ENCODE data around the gene ACTN1.
"Not testable (repeated sequence)": the region's sequence is repeated elsewhere in the genome, so short reads cannot be mapped to it uniquely, and the experiment has no call there.

The ACTN1 gene

GRCh38 chr14:68866991-68867533 lies 112.0 kb downstream of the ACTN1 start:
- Histone ChIP-seq H3K9me3 (ENCODE audit: control insufficient read depth, insufficient read depth, low read length) (no peaks in the 10 kb centered on the region), H3K36me3 (ENCODE audit: insufficient read depth, low read length) (no peaks in the 10 kb centered on the region; the same call in none of the 2 replicates), H3K4me1 (ENCODE audit: insufficient read depth, low read length) (peaks cover 3% of the 10 kb centered on the region; the same call in 1 of the 2 replicates), H3K9ac (ENCODE audit: low read depth, low read length) (no peak overlapping the region)

GRCh38 chr14:68865542-68865941 lies 113.6 kb downstream of the ACTN1 start:
- H3K4me1 ChIP-seq (ENCODE audit: insufficient read depth, low read length): peaks cover 3% of the 10 kb centered on the region; the same call in 1 of the 2 replicates
- no peak overlapping the region for H3K9ac ChIP-seq (ENCODE audit: low read depth, low read length)
- no peaks in the 10 kb centered on the region; the same call in none of the 2 replicates for H3K36me3 ChIP-seq (ENCODE audit: insufficient read depth, low read length)
- H3K9me3 ChIP-seq (ENCODE audit: control insufficient read depth, insufficient read depth, low read length): no peaks in the 10 kb centered on the region

GRCh38 chr14:68864361-68864750 lies 114.7 kb downstream of the ACTN1 start:
- Histone ChIP-seq H3K4me1 (ENCODE audit: insufficient read depth, low read length) (peaks cover 3% of the 10 kb centered on the region; the same call in 1 of the 2 replicates), H3K9ac (ENCODE audit: low read depth, low read length) (no peak overlapping the region), H3K9me3 (ENCODE audit: control insufficient read depth, insufficient read depth, low read length) (no peaks in the 10 kb centered on the region), H3K36me3 (ENCODE audit: insufficient read depth, low read length) (no peaks in the 10 kb centered on the region; the same call in 1 of the 2 replicates)

GRCh38 chr14:68863610-68864360 lies 115.3 kb downstream of the ACTN1 start:
- no peaks in the 10 kb centered on the region; the same call in 1 of the 2 replicates for H3K36me3 ChIP-seq (ENCODE audit: insufficient read depth, low read length)
- no peaks in the 10 kb centered on the region for H3K9me3 ChIP-seq (ENCODE audit: control insufficient read depth, insufficient read depth, low read length)
- H3K4me1 ChIP-seq (ENCODE audit: insufficient read depth, low read length): peaks cover 3% of the 10 kb centered on the region; the same call in 1 of the 2 replicates
- H3K9ac ChIP-seq (ENCODE audit: low read depth, low read length): no peak overlapping the region

- no peaks in the 10 kb centered on the region for H3K9me3 ChIP-seq (ENCODE audit: control insufficient read depth, insufficient read depth, low read length)
- H3K9ac ChIP-seq (ENCODE audit: low read depth, low read length): no peak overlapping the region
- no peaks in the 10 kb centered on the region; the same call in 1 of the 2 replicates for H3K36me3 ChIP-seq (ENCODE audit: insufficient read depth, low read length)
Observed at GRCh38 chr14:68862954-68863594, 116.0 kb downstream of the ACTN1 start.

GRCh38 chr14:68860771-68861170 lies 118.3 kb downstream of the ACTN1 start:
- Histone ChIP-seq H3K4me1 (ENCODE audit: insufficient read depth, low read length) (peaks cover 3% of the 10 kb centered on the region; the same call in 1 of the 2 replicates), H3K9ac (ENCODE audit: low read depth, low read length) (no peak overlapping the region), H3K9me3 (ENCODE audit: control insufficient read depth, insufficient read depth, low read length) (no peaks in the 10 kb centered on the region)

More at GRCh38 chr14:68862954-68863594, 116.0 kb downstream of the ACTN1 start:
- H3K4me1 ChIP-seq (ENCODE audit: insufficient read depth, low read length): peaks cover 3% of the 10 kb centered on the region; the same call in 1 of the 2 replicates

GRCh38 chr14:68857516-68858070 lies 121.5 kb downstream of the ACTN1 start:
- no peak overlapping the region for H3K9ac ChIP-seq (ENCODE audit: low read depth, low read length)
- H3K4me1 ChIP-seq (ENCODE audit: insufficient read depth, low read length): no peaks in the 10 kb centered on the region
- no peaks in the 10 kb centered on the region for H3K9me3 ChIP-seq (ENCODE audit: control insufficient read depth, insufficient read depth, low read length)
- H3K36me3 ChIP-seq (ENCODE audit: insufficient read depth, low read length): no peaks in the 10 kb centered on the region

More at GRCh38 chr14:68860771-68861170, 118.3 kb downstream of the ACTN1 start:
- no peaks in the 10 kb centered on the region; the same call in 1 of the 2 replicates for H3K36me3 ChIP-seq (ENCODE audit: insufficient read depth, low read length)

- H3K4me1 ChIP-seq (ENCODE audit: insufficient read depth, low read length): no peaks in the 10 kb centered on the region
- no peaks in the 10 kb centered on the region for H3K36me3 ChIP-seq (ENCODE audit: insufficient read depth, low read length)
- no peaks in the 10 kb centered on the region for H3K9me3 ChIP-seq (ENCODE audit: control insufficient read depth, insufficient read depth, low read length)
- no peak overlapping the region for H3K9ac ChIP-seq (ENCODE audit: low read depth, low read length)
Observed at GRCh38 chr14:68856572-68856971, 122.5 kb downstream of the ACTN1 start.

GRCh38 chr14:68854421-68854820 lies 124.7 kb downstream of the ACTN1 start:
- H3K9ac ChIP-seq (ENCODE audit: low read depth, low read length): no peak overlapping the region

GRCh38 chr14:68853749-68854148 lies 125.4 kb downstream of the ACTN1 start:
- Histone ChIP-seq H3K9me3 (ENCODE audit: control insufficient read depth, insufficient read depth, low read length) (no peaks in the 10 kb centered on the region), H3K9ac (ENCODE audit: low read depth, low read length) (no peak overlapping the region), H3K4me1 (ENCODE audit: insufficient read depth, low read length) (no peaks in the 10 kb centered on the region), H3K36me3 (ENCODE audit: insufficient read depth, low read length) (no peaks in the 10 kb centered on the region)

More at GRCh38 chr14:68854421-68854820, 124.7 kb downstream of the ACTN1 start:
- Histone ChIP-seq H3K36me3 (ENCODE audit: insufficient read depth, low read length) (no peaks in the 10 kb centered on the region), H3K9me3 (ENCODE audit: control insufficient read depth, insufficient read depth, low read length) (no peaks in the 10 kb centered on the region), H3K4me1 (ENCODE audit: insufficient read depth, low read length) (no peaks in the 10 kb centered on the region)

GRCh38 chr14:68852493-68852892 lies 126.6 kb downstream of the ACTN1 start:
- H3K4me1 ChIP-seq (ENCODE audit: insufficient read depth, low read length); H3K9ac ChIP-seq (ENCODE audit: low read depth, low read length); H3K36me3 ChIP-seq (ENCODE audit: insufficient read depth, low read length); H3K9me3 ChIP-seq (ENCODE audit: control insufficient read depth, insufficient read depth, low read length): not testable (repeated sequence)

- H3K9ac ChIP-seq (ENCODE audit: low read depth, low read length): no peak overlapping the region
- H3K4me1 ChIP-seq (ENCODE audit: insufficient read depth, low read length): no peaks in the 10 kb centered on the region
- H3K9me3 ChIP-seq (ENCODE audit: control insufficient read depth, insufficient read depth, low read length): no peaks in the 10 kb centered on the region
- no peaks in the 10 kb centered on the region for H3K36me3 ChIP-seq (ENCODE audit: insufficient read depth, low read length)
Observed at GRCh38 chr14:68851078-68851477, 128.0 kb downstream of the ACTN1 start.

- Histone ChIP-seq H3K36me3 (ENCODE audit: insufficient read depth, low read length) (no peaks in the 10 kb centered on the region), H3K4me1 (ENCODE audit: insufficient read depth, low read length) (no peaks in the 10 kb centered on the region), H3K9me3 (ENCODE audit: control insufficient read depth, insufficient read depth, low read length) (no peaks in the 10 kb centered on the region), H3K9ac (ENCODE audit: low read depth, low read length) (no peak overlapping the region)
Observed at GRCh38 chr14:68849416-68849815, 129.7 kb downstream of the ACTN1 start.

- H3K36me3 ChIP-seq (ENCODE audit: insufficient read depth, low read length): no peaks in the 10 kb centered on the region
- H3K9ac ChIP-seq (ENCODE audit: low read depth, low read length): no peak overlapping the region
- H3K4me1 ChIP-seq (ENCODE audit: insufficient read depth, low read length): peaks cover 3% of the 10 kb centered on the region; the same call in 1 of the 2 replicates
- no peaks in the 10 kb centered on the region for H3K9me3 ChIP-seq (ENCODE audit: control insufficient read depth, insufficient read depth, low read length)
Observed at GRCh38 chr14:68848253-68848652, 130.8 kb downstream of the ACTN1 start.
